Epidermal melanocyte (primary cell): Measurements from ENCODE around the gene MRFAP1L1.

Experiments used
- DNase-seq: peaks from one replicate; pipeline ENCODE4 v3.0.0; 2011; ENCODE audit warnings: low spot score; ENCODE audit not compliant: insufficient read length

MRFAP1L1 gene

DNA sequence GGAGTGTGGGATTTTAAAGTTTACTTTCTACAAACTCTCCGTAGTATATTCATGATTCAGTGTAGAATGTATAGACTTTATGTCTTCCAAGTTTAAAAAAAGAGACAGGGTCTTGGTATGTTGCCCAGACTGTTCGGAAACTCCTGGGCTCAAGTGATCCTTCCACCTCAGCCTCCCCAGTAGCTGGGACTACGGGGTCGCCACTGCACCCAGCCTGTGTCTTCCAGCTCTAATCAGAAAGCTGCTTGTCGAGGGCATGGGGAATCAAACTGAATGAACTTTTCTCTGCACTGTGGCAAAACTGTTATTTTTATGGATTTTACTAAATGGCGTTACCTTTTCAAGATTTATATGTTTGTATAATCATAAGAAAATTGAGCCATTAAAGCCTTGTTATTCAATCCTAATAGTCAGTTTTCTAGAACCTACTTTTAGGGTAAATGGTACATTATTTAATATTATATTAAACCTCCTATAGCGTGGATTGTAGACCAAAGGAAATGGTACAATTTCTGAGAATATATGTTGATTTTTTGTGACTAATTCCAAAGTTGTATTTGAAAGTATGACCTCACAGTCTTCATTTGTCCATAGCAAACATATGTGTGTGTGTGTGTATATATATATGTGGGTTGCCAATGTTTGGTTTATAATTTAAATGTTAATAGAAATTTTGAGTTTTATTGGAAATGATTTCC lies 7.4 kb upstream of the MRFAP1L1 start:
- no peak for DNase-seq

GRCh38 chr4:6716018-6716911 lies 6.6 kb upstream of the MRFAP1L1 start, which contains the start of gene BLOC1S4:
TSS of gene BLOC1S4 (plus strand) at chr4:6716174. CDS start at chr4:6716210, 36 bp downstream.
- DNase-seq = peak; percentile 89

DNA sequence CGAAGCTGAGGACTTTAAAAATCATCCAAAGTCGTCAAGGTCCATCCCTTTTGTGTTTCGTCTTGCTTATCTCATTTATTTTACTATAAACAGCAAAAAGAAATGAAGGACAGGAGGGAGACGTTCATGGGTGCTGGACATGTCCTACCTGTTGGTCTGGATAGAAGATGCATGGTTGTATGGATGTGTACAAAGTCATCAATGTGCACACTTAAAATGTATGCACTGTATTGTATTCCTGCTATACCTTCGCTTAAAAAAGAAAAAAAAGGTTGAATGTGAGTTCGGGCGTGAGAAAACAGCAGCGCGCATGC lies 6.0 kb upstream of the MRFAP1L1 start:
- DNase-seq = no peak

GRCh38 chr4:6714954-6715353 lies 5.3 kb upstream of the MRFAP1L1 start:
- DNase-seq = no peak

DNA sequence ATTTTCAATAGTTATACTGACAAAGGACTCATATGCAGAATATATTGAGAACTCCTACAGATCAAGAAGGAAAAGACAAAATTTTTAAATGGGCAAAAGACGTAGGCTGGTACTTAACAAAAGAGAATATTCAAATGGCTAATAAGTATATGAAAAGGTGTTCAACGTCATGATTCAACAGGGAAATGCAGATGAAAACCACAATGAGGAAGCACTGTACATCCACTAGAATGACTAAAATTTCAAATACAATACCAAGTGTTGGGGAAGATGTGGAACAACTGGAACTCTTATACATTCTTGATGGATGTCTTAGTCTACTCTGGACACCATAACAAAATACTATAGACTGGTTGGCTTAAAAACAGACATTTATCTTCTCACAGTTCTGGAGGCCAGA lies 1.3 kb upstream of the MRFAP1L1 start:
- DNase-seq = no peak

DNA sequence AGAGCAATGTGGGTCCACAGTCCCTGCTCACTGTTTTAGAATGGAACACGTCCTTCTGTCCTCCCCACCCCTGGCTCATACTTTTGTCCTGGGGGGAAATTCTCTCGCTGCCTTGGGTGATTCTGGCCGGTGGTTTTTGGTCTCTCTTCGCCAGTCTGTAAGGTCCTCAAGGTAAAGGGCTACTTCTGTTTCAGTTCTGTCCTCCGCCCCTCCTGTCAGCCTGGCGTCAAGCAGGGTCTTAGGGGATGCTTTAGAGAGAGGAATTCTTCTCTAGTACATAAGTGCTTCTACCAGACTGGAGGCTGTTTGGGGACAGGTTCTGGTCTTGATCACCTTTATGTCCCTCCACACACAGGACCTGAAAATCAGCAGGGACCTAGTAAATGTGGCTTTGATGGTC lies 617 bp upstream of the MRFAP1L1 start:
- no peak for DNase-seq

DNA sequence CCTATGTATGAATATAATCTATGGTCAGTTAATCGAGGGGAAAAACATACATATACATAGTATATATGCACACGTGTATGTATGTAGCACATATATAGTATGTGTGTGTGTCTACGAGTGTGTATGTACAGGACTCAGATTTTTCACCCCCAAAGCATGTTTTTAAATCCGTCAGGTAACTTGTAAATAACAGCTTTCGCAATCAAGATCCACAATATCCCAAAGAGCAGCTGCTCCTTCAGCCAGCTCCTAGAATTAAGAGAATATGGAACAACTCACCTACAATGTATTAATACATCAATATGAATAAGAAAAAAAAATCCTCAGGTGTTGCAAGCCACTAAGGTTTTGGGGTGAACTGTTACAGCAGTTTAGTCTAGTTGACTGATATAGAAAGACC lies 3.5 kb downstream of the MRFAP1L1 start:
- no peak for DNase-seq

DNA sequence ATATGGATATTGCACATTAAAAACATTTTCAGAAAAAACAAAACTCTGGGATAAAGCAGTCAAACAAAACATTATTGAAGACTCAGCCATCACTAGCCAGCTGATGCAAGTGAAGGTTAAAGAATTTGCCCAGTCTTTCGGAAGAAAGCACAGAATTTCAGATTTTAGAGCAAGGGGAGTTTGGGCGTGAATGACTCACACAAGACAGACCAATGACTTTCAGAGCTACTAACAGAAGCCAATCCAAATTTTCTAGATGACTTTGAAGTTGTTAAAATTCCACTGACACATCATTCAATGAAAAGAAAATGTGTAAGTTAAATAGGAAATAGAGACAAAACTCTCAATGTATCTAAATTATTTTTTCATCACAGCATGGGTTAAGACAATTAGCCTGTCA lies 4.0 kb downstream of the MRFAP1L1 start:
- no peak for DNase-seq

GRCh38 chr4:6703786-6704185 lies 5.9 kb downstream of the MRFAP1L1 start:
- DNase-seq = no peak

DNA sequence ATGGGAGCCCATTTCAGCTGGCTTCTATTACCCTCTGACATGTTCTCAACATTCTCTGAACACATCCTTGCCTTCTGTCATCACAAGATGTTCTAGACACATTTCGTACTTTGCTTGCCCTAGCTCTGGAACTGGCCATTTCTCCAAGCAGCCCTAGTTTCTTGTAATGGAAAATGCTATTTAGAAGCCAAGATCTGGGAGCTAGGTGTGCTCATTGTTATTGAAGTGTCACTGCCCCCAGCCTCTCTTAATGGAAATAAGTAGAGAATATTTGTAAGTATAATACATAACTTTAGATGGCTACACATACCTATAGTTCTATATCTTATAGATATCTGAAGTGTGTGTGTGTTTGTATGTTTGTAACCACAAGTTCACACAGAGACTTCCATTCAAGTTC lies 6.9 kb downstream of the MRFAP1L1 start:
- DNase-seq = no peak

DNA sequence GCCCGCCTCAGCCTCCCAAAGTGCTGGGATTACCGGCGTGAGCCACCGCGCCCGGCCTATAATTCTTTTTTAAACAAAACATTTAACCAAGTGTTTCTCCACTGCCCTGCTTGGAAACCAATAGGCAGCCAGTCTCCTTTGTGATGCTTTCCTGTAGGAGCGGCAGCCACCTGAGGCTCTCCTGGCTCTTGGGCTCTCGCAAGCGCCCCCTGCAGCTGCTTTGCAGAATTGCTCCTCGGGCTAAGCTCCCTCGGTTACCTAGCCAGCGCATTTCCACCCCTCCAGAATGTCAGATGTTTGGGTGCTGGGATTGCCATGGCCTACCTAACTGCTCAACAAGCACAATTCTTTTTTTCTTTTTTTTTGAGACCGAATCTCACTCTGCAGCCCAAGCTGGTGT lies 8.3 kb downstream of the MRFAP1L1 start:
- no peak for DNase-seq

- DNase-seq = no peak
These were observed 9.8 kb downstream of the MRFAP1L1 start for GRCh38 chr4:6699903-6700302.

DNA sequence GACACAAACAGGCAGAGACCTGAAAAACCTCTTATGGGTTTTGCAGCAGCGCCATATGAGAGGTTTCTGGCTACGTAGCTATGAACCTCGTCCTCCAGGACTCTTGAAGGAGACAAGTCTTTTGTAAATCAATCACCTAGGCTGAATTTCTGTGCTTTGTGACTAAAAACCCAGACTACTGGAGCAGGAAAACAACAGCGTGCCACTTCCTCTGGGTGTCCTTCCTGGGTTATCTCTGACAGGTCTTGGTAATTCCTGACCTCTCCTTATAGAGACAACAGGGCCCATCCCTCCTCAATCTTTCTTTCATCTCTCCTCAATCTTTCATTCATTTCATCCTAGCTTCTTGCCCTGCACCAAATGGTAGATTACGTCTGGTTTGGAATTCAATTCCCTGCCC lies 10.3 kb downstream of the MRFAP1L1 start:
- DNase-seq = no peak

- no peak for DNase-seq
These were observed 12.5 kb downstream of the MRFAP1L1 start for GRCh38 chr4:6697131-6697530.

- DNase-seq = no peak
These were observed 13.1 kb downstream of the MRFAP1L1 start for GRCh38 chr4:6696611-6697010.

DNA sequence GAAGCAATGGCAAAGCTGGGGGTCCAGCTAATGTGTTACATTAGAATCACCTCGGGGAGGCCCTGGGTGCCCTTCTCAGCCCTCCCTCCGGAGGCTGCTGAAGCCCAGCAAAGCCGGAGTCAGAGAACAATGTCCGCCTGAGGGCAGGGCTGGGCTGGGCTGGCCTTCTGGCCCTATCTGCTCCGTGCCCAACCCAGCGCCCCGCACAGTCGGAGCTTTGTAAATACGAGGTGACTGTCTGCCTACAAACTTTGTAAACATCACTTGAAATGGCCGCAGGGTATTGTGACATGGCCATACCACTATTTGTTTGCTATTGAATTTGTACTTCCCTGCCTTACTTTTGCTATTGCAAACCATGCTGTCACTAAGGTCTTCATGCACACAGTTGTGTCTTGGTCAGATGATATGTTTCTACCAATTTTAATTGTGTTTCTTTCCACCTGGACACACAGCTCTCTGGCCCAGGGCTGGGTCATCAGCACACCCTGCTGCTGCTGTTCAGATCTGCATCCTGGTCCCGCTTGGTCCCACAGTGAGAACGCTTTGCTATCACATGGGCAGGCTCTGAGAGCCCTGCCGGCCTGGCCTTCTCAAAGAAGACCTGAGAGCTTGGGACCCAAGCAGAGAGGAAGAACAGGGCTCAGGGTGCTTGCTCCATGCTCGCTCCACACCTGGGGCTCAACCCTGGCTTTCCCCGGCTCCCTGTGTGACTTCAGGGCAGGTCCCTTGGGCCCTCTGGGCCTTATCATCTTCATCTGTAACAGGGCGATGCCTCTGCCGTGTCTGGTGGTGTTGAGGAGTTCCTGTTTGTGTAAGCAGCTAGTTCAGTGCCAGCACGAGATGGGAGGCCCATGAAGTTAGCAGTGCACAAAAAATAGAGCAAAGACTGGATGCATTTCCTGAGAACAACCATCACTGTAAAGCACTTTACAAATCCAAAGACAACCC lies 13.7 kb downstream of the MRFAP1L1 start:
- DNase-seq = no peak

GRCh38 chr4:6694177-6694901 lies 15.3 kb downstream of the MRFAP1L1 start:
- DNase-seq = no peak

GRCh38 chr4:6693231-6694176 lies 16.2 kb downstream of the MRFAP1L1 start, which contains the start of gene S100P:
TSS of gene S100P (plus strand) at chr4:6693878. CDS start at chr4:6693933, 55 bp downstream.
- no peak for DNase-seq

DNA sequence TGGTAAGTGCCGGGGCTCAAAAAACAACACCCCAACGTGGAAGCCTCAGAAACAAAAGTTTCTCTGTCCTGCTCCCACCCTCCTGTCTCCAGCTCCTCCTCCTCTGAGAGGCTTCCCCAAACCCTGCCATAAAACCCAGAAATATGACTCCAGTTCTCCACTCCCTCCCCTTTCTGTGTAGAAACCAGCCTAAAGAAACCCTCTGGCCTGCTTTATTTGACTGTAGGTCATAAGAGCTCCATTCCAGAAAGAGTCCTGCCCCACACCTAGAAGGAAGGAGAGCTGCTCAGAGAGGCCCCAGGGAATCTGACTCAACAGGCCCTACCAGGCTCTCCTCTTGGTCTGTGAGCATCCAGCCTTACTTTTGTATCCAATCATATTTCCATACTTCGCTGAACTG lies 16.9 kb downstream of the MRFAP1L1 start:
- DNase-seq = no peak

DNA sequence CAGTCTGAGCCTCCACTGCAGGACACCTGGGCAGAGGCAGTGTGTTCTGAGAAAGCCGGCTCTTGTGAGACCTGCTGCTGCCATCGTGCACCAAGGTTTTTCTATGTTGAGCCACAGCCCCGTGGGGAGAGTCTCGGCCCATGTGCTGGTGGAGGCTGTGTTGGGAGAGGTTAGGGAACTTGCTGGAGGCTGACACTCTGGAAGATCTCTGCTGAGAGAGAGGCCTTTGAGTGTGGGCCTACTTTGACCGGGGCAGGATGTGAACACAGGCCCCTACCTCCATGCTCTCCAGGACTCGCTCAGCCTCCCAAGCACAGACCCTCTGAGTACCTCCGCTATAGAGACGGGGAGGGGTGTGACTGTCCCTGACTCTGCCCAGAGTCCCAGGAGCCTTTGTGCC lies 17.3 kb downstream of the MRFAP1L1 start:
- no peak for DNase-seq
